Measurements from ENCODE around the gene ALDH1L1. TPM values are rescaled to one million over a fixed set of nuclear protein-coding genes. Genes with fewer than 3 reads are reported as not detected.

Gene ALDH1L1
- total RNA-seq, 1 experiment from 2014 or later = 1.2 TPM

- Mint-ChIP-seq H3K4me3 (no peak overlapping the region), H3K27me3 (ENCODE audit: low read depth) (no peaks in the 10 kb centered on the region), H3K4me1 (peaks cover 7% of the 10 kb centered on the region), H3K9me3 (no peaks in the 10 kb centered on the region), H3K27ac (no peak overlapping the region), H3K36me3 (no peaks in the 10 kb centered on the region)
- POLR2A ChIA-PET = no interaction called here
- ATAC-seq = no peak
- CTCF ChIA-PET = no interaction called here
- TF ChIP-seq, protein P1, sequence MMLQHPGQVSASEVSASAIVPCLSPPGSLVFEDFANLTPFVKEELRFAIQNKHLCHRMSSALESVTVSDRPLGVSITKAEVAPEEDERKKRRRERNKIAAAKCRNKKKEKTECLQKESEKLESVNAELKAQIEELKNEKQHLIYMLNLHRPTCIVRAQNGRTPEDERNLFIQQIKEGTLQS (CRISPR knock-in tag; conservative IDR thresholded peaks at IDR 0.05) = no peak
- TF ChIP-seq ARID4B (CRISPR knock-in tag; IDR thresholded peaks at IDR 0.05; ENCODE audit: borderline replicate concordance) (no peak), IRF2 (CRISPR knock-in tag; IDR thresholded peaks at IDR 0.05; ENCODE audit: borderline replicate concordance, low read depth) (no peak), ATF6 (CRISPR knock-in tag; IDR thresholded peaks at IDR 0.05) (no peak), SMAD3 (CRISPR knock-in tag; IDR thresholded peaks at IDR 0.05; ENCODE audit: borderline replicate concordance) (no peak), CBFB (CRISPR knock-in tag; IDR thresholded peaks at IDR 0.05; ENCODE audit: low read depth) (no peak), TEAD4 (CRISPR knock-in tag; IDR thresholded peaks at IDR 0.05) (no peak), AFF4 (CRISPR knock-in tag; IDR thresholded peaks at IDR 0.05; ENCODE audit: borderline replicate concordance) (no peak)
- TF ChIP-seq, protein P2, sequence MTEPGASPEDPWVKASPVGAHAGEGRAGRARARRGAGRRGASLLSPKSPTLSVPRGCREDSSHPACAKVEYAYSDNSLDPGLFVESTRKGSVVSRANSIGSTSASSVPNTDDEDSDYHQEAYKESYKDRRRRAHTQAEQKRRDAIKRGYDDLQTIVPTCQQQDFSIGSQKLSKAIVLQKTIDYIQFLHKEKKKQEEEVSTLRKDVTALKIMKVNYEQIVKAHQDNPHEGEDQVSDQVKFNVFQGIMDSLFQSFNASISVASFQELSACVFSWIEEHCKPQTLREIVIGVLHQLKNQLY (CRISPR knock-in tag; IDR thresholded peaks at IDR 0.05) = no peak
- DNase-seq (ENCODE audit: low spot score) = no peak
Measured at GRCh38 chr3:126053949-126054569, 126.3 kb downstream of the ALDH1L1 start.

Other genes starting within 250 kb of the ALDH1L1 start
- 0.09 to 0.13 TPM in 2 of 3 replicates, not detected in the other for gene ROPN1B, start 211.4 kb downstream of the ALDH1L1 start, total RNA-seq (2021)
- 28.1 to 33.5 TPM (median 28.4 TPM) in 3 replicates for gene SLC41A3, start 96.5 kb downstream of the ALDH1L1 start, total RNA-seq (2021)
- 12.1 to 14.7 TPM (median 13.0 TPM) in 3 replicates for gene KLF15, start 176.8 kb upstream of the ALDH1L1 start, total RNA-seq (2021)
- 0.41 TPM in 1 of 3 replicates, not detected in the others for gene CFAP100, start 214.3 kb upstream of the ALDH1L1 start, total RNA-seq (2021)